ENCODE results near the gene C8A. TPM values are rescaled to one million over a fixed set of nuclear protein-coding genes. Genes with fewer than 3 reads are reported as not detected.

C8A gene
- polyA plus RNA-seq, 3 donors: not detected

- Mint-ChIP-seq H3K9me3 (peaks cover 0 to 2% (median 0%) of the 10 kb centered on the region in 7 donors), H3K27me3 (ENCODE audit: low read depth in 3 of 3) (peaks cover 3 to 7% (median 5%) of the 10 kb centered on the region in 3 donors), H3K4me3 (no peak overlapping the region), H3K4me1 (no peaks in the 10 kb centered on the region), H3K36me3 (no peaks in the 10 kb centered on the region), H3K27ac (no peak overlapping the region)
- no peaks in the 10 kb centered on the region for H3K36me3 ChIP-seq (replicated peaks in 1 of 2; ENCODE audit: control insufficient read depth in 1 of 2, insufficient read depth in 2 of 2, low read length in 2 of 2)
- TF ChIP-seq CTCF (IDR thresholded peaks at IDR 0.05): peak; percentile 97
- H3K4me2 ChIP-seq (replicated peaks; ENCODE audit: extremely low read depth, low read length, poor library complexity, severe bottlenecking): no peak overlapping the region
- WGBS (ENCODE audit: insufficient coverage): no CpG with 5 or more reads among the region's 8 CpGs
- no peaks in the 10 kb centered on the region for H4K20me1 ChIP-seq (ENCODE audit: insufficient read depth, low read length)
- no peak overlapping the region for H2AFZ ChIP-seq (ENCODE audit: insufficient read depth, low read depth, low read length, poor library complexity, severe bottlenecking)
- peak; percentile 32 to 55 (median 50) for DNase-seq
- H3K4me1 ChIP-seq (ENCODE audit: control insufficient read depth in 1 of 2, insufficient read depth in 2 of 2, low read length in 2 of 2): no peaks in the 10 kb centered on the region
- H3K27me3 ChIP-seq (ENCODE audit: control insufficient read depth in 2 of 2, insufficient read depth in 2 of 2, low read length in 2 of 2): no peaks in the 10 kb centered on the region
- H3K79me2 ChIP-seq (ENCODE audit: insufficient read depth, low read length): no peaks in the 10 kb centered on the region
- H3K9me3 ChIP-seq (replicated peaks in 1 of 2; ENCODE audit: control insufficient read depth in 1 of 2, insufficient read depth in 1 of 2, low read length in 2 of 2): no peaks in the 10 kb centered on the region
- H3K4me3 ChIP-seq (replicated peaks in 1 of 3; ENCODE audit: low read depth in 2 of 3, low read length in 3 of 3): no peak overlapping the region
- H3K27ac ChIP-seq (ENCODE audit: low read depth in 1 of 2, low read length in 2 of 2): no peak overlapping the region
- intact Hi-C loops (cut with micrococcal nuclease): no loop called here
- no peak overlapping the region for H3K9ac ChIP-seq (ENCODE audit: insufficient read depth, low read length, poor library complexity, severe bottlenecking)
These were observed 22.5 kb upstream of the C8A start for GRCh38 chr1:56831871-56832693.

- Histone ChIP-seq H3K79me2 (ENCODE audit: insufficient read depth, low read length) (no peaks in the 10 kb centered on the region), H2AFZ (ENCODE audit: insufficient read depth, low read depth, low read length, poor library complexity, severe bottlenecking) (no peak overlapping the region)
- peaks cover 3 to 7% (median 4%) of the 10 kb centered on the region in 3 donors for H3K27me3 Mint-ChIP-seq (ENCODE audit: low read depth in 3 of 3)
These were observed 21.5 kb upstream of the C8A start for GRCh38 chr1:56833088-56833487.

More at GRCh38 chr1:56833088-56833487, 21.5 kb upstream of the C8A start:
- TF ChIP-seq CTCF (IDR thresholded peaks at IDR 0.05): no peak
- intact Hi-C loops (cut with micrococcal nuclease): no loop called here
- Mint-ChIP-seq H3K27ac (no peak overlapping the region), H3K36me3 (no peaks in the 10 kb centered on the region), H3K4me3 (no peak overlapping the region), H3K4me1 (no peaks in the 10 kb centered on the region), H3K9me3 (peaks cover 0 to 3% (median 0%) of the 10 kb centered on the region in 7 donors)
- no peaks in the 10 kb centered on the region for H3K36me3 ChIP-seq (replicated peaks in 1 of 2; ENCODE audit: control insufficient read depth in 1 of 2, insufficient read depth in 2 of 2, low read length in 2 of 2)
- no peak overlapping the region for H3K4me3 ChIP-seq (replicated peaks in 1 of 3; ENCODE audit: low read depth in 2 of 3, low read length in 3 of 3)
- H3K9me3 ChIP-seq (replicated peaks in 1 of 2; ENCODE audit: control insufficient read depth in 1 of 2, insufficient read depth in 1 of 2, low read length in 2 of 2): no peaks in the 10 kb centered on the region
- no peak overlapping the region for H3K4me2 ChIP-seq (replicated peaks; ENCODE audit: extremely low read depth, low read length, poor library complexity, severe bottlenecking)
- H3K27ac ChIP-seq (ENCODE audit: low read depth in 1 of 2, low read length in 2 of 2): no peak overlapping the region
- H4K20me1 ChIP-seq (ENCODE audit: insufficient read depth, low read length): no peaks in the 10 kb centered on the region
- no peaks in the 10 kb centered on the region for H3K4me1 ChIP-seq (ENCODE audit: control insufficient read depth in 1 of 2, insufficient read depth in 2 of 2, low read length in 2 of 2)
- 100% methylated on average over 3 of the region's 4 CpGs for WGBS (ENCODE audit: insufficient coverage)
- DNase-seq: no peak
- no peaks in the 10 kb centered on the region for H3K27me3 ChIP-seq (ENCODE audit: control insufficient read depth in 2 of 2, insufficient read depth in 2 of 2, low read length in 2 of 2)
- H3K9ac ChIP-seq (ENCODE audit: insufficient read depth, low read length, poor library complexity, severe bottlenecking): no peak overlapping the region
